Measurements from ENCODE around the gene FMO4.

The FMO4 gene

GRCh38 chr1:171310661-171311087 lies 3.3 kb upstream of the FMO4 start:
- no peaks in the 10 kb centered on the region for H3K4me1 ChIP-seq (ENCODE audit: control insufficient read depth, insufficient read depth, low read length)
- H3K36me3 ChIP-seq (ENCODE audit: control insufficient read depth in 2 of 2, insufficient read depth in 1 of 2, low read length in 2 of 2), result no peaks in the 10 kb centered on the region
- CTCF ChIA-PET, result no interaction called here
- peak; percentile 49 for TF ChIP-seq SP7 (tag by site-specific recombination; IDR thresholded peaks at IDR 0.05)
- no peak for TF ChIP-seq TRIM28 (IDR thresholded peaks at IDR 0.05; ENCODE audit: borderline replicate concordance, low read length)
- H3K4me3 ChIP-seq (ENCODE audit: low read depth, low read length), result no peak overlapping the region
- H3K27ac ChIP-seq (ENCODE audit: extremely low read depth, low read depth, low read length), result no peak overlapping the region
- H3K9me3 ChIP-seq (ENCODE audit: control insufficient read depth, insufficient read depth, low read depth, low read length), result no peaks in the 10 kb centered on the region
- POLR2A ChIA-PET, result no interaction called here

GRCh38 chr1:171311771-171312558 lies 2.0 kb upstream of the FMO4 start:
- H3K9me3 ChIP-seq (ENCODE audit: control insufficient read depth, insufficient read depth, low read depth, low read length), result no peaks in the 10 kb centered on the region
- H3K36me3 ChIP-seq (ENCODE audit: control insufficient read depth in 2 of 2, insufficient read depth in 1 of 2, low read length in 2 of 2), result no peaks in the 10 kb centered on the region
- no peak overlapping the region for H3K4me3 ChIP-seq (ENCODE audit: low read depth, low read length)
- no peaks in the 10 kb centered on the region for H3K4me1 ChIP-seq (ENCODE audit: control insufficient read depth, insufficient read depth, low read length)
- POLR2A ChIA-PET, result no interaction called here
- no peak overlapping the region for H3K27ac ChIP-seq (ENCODE audit: extremely low read depth, low read depth, low read length)
- TF ChIP-seq PRDM2 (tag by site-specific recombination; IDR thresholded peaks at IDR 0.05; ENCODE audit: borderline replicate concordance) (no peak), ZNF449 (tag by site-specific recombination; IDR thresholded peaks at IDR 0.05) (no peak), ZNF114 (tag by site-specific recombination; IDR thresholded peaks at IDR 0.05) (no peak), ZBTB7A (tag by site-specific recombination; IDR thresholded peaks at IDR 0.05; ENCODE audit: low read depth) (no peak), GLIS2 (tag by site-specific recombination; IDR thresholded peaks at IDR 0.05) (no peak), ZSCAN18 (tag by site-specific recombination; IDR thresholded peaks at IDR 0.05) (no peak), ZNF211 (tag by site-specific recombination; IDR thresholded peaks at IDR 0.05; ENCODE audit: low read depth) (no peak), ZNF398 (tag by site-specific recombination; IDR thresholded peaks at IDR 0.05) (no peak), ZBTB21 (tag by site-specific recombination; IDR thresholded peaks at IDR 0.05) (no peak), ZFP3 (tag by site-specific recombination; IDR thresholded peaks at IDR 0.05; ENCODE audit: low read depth) (no peak), ZNF311 (tag by site-specific recombination; IDR thresholded peaks at IDR 0.05; ENCODE audit: borderline replicate concordance) (no peak), GFI1B (tag by site-specific recombination; IDR thresholded peaks at IDR 0.05) (no peak), ZNF341 (tag by site-specific recombination; IDR thresholded peaks at IDR 0.05; ENCODE audit: low read depth) (no peak), SCRT2 (tag by site-specific recombination; IDR thresholded peaks at IDR 0.05) (no peak), ZFHX2 (tag by site-specific recombination; conservative IDR thresholded peaks at IDR 0.05) (no peak), ZNF626 (tag by site-specific recombination; IDR thresholded peaks at IDR 0.05) (no peak), ZNF404 (tag by site-specific recombination; IDR thresholded peaks at IDR 0.05) (no peak), ZNF501 (tag by site-specific recombination; IDR thresholded peaks at IDR 0.05) (no peak), ZNF677 (tag by site-specific recombination; IDR thresholded peaks at IDR 0.05) (no peak), ZNF354C (tag by site-specific recombination; IDR thresholded peaks at IDR 0.05; ENCODE audit: borderline replicate concordance, low read depth) (no peak)
- CTCF ChIA-PET, result interaction anchor here (0.7 to 2.7 kb wide), 6 partner anchors 14 to 345 kb away, joined by 5 to 41 read pairs (median 12); partner anchors contain the start of gene FMO1

Data from HEK293 (cell line).